LNCAP (cell line): ENCODE results near the gene SCP2.

Experiments used
- TF ChIP-seq, protein P1 (sequence below): fragments of 450-650 bp; IDR thresholded peaks from 2 replicates; pipeline ENCODE4 v1.5.1; 2017; ENCODE audit warnings: mild to moderate bottlenecking

The SCP2 gene

DNA sequence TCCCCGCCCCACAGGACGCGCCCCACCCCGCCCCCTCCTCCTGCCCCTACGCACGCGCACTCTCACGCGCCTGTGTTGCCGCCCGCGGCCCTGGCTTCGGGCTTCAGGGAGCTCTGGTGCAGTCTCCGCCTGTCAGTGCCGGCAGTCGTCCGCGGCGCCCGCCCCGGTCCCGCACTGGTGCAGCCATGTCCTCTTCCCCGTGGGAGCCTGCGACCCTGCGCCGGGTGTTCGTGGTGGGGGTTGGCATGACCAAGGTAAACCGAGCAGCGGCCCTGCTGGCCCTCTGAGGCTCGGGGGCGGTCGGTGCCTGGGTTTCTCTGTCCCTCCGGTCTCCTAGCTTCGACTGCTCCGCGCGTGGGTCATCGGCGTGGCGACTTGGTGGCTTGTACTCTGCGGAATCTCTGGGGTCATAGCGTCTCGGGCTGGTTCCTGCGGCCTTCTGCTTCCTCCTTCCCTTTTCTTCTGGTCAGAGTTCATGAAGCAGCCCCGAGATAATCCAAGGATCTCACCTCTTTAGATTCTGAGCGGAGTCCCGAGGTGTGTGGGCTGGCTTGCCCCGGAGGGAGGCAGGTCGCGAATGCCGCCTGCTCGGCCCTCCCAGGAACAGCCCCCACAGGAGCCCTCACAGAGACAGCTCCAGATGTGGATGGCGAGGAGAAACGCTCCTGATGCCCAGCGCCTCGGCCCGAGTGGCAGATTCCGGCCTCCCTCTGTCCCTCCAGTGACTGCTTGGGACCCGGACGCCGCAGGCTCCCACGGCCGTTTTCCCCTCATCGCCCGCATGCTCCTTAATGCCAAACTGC is at the start of gene SCP2:
SCP2 (plus strand) TSS at position 65 of the 803 bp plus-strand sequence; CDS start at position 186, 121 bp downstream.
- TF ChIP-seq, protein P1, sequence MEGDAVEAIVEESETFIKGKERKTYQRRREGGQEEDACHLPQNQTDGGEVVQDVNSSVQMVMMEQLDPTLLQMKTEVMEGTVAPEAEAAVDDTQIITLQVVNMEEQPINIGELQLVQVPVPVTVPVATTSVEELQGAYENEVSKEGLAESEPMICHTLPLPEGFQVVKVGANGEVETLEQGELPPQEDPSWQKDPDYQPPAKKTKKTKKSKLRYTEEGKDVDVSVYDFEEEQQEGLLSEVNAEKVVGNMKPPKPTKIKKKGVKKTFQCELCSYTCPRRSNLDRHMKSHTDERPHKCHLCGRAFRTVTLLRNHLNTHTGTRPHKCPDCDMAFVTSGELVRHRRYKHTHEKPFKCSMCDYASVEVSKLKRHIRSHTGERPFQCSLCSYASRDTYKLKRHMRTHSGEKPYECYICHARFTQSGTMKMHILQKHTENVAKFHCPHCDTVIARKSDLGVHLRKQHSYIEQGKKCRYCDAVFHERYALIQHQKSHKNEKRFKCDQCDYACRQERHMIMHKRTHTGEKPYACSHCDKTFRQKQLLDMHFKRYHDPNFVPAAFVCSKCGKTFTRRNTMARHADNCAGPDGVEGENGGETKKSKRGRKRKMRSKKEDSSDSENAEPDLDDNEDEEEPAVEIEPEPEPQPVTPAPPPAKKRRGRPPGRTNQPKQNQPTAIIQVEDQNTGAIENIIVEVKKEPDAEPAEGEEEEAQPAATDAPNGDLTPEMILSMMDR: no peak

DNA sequence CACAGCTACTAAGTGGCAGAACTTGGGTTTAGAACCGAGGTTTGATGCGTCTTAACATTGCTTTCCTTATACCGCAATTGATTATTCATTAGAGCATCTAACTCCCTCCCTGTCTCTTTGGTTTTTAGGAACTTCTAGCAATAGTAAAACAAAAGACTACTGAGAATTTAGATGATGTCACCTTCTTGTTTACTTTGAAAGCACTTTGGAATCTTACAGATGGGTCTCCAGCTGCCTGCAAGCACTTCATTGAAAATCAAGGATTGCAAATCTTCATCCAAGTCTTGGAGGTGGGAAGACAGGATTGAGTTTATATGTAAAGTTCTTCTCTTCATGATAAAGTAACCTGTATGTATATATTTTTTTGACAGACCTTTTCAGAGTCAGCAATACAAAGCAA is 49.5 kb upstream of the SCP2 start:
- TF ChIP-seq, protein P1: no peak

DNA sequence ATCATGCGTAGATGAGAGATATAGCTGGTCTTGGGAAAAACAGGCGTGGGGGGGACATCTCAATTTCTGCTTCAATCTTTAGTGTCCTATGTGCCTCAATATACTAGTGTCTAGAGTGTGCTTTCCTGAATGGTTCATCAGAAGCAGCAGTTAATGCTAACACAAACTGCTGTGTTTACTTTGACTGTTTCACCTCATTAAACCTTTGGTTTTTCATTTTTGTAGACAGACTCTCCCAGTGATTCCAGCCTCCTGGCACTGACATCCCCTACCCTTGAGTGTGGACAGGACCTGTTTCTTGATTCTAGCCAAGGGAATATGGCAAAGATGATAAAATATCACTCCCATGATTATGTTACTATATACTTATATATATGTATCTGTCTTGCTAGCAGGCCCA is 46.9 kb upstream of the SCP2 start:
- TF ChIP-seq, protein P1: no peak

DNA sequence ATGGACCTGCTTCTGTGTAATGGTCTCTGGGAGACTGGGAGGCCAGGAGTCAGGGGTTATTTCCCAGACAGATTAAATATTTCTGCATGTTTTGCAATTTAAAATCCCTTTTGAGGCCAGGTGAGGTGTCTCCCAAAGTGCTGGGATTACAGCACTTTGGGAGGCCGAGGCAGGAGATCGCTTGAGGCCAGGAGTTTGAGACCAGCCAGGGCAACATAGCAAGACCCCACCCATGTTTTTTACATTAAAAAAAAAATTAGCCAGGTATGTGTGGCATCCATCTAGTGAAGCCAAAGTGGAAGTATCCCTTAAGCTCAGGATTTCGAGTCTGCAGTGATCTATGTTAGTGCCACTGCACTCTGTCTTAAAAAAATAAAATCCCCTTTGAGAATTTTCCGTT is 39.6 kb upstream of the SCP2 start:
- TF ChIP-seq, protein P1: no peak

- TF ChIP-seq, protein P1: no peak
Measured at GRCh38 chr1:52892424-52893215, 34.5 kb upstream of the SCP2 start.

GRCh38 chr1:52899445-52899894 is 27.6 kb upstream of the SCP2 start:
- TF ChIP-seq, protein P1: no peak

DNA sequence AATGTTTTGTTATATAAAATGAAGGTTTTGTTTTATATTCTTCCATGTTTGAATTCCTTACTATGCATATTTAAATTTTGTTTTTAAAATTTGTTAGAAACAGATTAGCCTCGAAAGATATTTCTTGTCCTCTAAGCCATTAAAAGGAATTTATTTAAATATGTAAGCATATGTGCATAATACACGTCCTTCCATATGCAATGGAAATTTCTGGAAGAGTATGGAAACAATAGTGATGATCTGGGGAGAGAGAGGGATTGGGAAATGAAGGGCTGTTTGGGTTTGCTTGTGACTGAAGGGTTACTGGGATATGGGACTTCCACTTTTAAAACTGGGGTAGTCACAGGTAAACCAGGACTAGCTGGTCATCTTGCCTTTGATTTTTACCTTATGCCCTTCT is 26.7 kb upstream of the SCP2 start:
- TF ChIP-seq, protein P1: no peak
